Retina (tissue), 1 donor: Measurements from ENCODE around the gene FADS2.

Experiments used
- DNase-seq: peaks from one replicate; pipeline ENCODE4 v3.0.0-alpha.2; 2016

The FADS2 gene

GRCh38 chr11:61851113-61851899 is 23.2 kb downstream of the FADS2 start:
- no peak for DNase-seq

GRCh38 chr11:61851900-61852295 is 23.8 kb downstream of the FADS2 start:
- DNase-seq = no peak

- DNase-seq = no peak
These were observed 25.6 kb downstream of the FADS2 start for GRCh38 chr11:61853698-61854169.

- DNase-seq = no peak
These were observed 26.3 kb downstream of the FADS2 start for GRCh38 chr11:61854206-61854895.

DNA sequence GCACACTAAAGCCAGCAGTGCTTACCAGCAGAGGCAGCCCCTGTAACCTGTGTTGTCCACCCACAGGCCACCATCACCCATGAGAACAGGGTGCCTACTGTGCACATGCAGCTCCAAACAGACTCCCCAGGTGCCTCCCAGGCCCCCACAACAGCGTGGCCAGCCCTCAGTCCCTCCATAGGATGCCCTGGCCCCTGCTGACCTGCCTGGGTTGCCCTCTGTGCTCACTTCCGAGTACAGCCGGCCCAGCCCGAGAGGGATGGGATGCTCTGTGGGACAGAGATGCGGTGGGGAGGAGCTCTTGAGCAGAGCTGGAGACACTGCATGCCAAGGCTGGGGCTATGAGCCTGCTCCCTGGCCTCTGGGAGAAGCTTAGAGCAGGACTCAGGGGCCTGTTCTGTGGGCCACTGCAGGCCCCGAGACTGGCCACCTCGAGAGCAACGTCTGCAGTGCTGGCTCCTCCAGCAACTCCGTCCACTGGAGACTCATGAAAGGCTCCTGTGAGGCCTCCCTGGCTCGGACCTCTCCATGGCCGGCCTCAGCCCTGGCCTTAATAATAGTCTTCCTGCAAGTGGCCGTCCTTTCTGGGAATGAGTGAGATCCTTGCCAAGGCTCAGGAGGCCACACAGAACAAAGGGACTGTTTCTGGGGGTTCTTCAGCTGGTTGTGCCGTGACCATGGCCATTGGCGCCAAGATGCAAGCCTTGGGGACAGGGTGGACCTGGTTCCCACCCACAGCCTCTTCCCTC is 27.0 kb downstream of the FADS2 start:
- DNase-seq = no peak

GRCh38 chr11:61855939-61856680 is 28.0 kb downstream of the FADS2 start:
- no peak for DNase-seq

DNA sequence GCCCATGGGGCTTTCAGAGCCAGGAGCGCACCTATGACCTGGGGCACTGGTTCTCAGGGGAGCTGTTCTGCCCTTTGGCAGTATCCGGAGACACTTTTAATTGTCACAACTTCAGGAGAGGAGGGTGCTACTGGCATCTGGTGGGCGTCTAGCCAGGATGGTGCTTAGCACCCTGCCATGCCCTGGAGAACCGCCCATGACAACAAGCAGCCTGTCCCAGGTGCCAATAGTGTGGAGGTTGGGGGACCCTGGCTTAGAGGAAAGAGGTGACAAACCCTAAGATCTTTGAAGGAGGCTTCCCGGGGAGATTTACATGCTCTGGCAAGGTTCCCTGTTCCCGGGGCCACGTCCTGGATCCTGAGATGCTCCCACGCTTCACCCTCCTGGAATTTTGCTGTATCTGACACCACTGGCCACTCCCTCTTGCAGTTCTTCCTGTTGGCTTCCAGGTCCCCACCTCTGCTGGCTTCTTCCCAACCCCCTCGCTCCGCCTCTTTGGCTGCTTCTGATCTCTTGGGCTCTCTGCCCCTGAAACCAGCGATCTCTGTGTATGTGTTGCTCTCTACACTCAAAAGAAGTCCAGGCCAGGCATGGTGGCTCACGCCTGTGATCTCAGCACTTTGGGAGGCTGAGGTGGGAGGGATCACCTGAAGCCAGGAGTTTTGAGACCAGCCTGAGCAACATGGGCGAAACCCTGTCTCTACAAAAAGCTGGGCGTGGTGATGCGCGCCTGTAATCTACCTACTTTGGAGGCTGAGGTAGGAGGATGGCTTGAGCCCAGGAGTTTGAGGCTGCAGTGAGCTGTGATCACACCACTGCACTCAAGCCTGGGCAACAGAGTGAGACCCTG is 32.2 kb downstream of the FADS2 start:
- no peak for DNase-seq

GRCh38 chr11:61861634-61862033 is 33.5 kb downstream of the FADS2 start:
- no peak for DNase-seq

DNA sequence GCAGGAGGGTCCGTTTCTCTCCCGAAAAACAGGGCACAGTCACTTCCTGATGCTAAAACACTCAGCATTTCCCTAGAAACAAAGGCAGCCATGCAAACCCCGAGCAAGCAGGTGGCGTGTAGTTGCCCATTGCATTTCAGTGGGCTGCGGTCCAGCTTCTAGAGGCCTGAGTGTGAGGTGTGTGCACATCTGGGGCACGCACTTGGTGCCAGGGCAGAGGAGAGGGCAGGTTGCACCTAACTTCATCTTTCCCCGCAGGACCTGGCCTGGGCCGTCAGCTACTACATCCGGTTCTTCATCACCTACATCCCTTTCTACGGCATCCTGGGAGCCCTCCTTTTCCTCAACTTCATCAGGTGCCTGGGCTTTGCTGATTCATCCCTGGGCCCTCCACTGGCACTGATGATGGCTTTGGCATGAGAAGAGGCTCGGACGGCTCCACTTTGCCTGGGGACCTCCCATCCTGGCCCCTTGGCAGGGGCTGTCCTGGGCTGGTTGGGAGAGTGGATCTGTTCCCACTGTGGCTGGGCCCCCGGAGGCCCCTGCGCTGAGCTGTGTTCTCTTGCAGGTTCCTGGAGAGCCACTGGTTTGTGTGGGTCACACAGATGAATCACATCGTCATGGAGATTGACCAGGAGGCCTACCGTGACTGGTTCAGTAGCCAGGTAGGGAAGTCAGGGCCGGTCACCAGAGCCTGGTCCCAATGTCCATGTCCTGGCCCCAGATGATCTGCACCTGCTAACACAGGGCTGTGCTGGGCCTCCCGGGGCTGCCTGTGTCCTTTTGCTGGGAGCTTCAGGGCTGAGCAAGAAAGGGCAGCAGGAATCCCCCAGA is 34.8 kb downstream of the FADS2 start:
- DNase-seq = no peak

DNA sequence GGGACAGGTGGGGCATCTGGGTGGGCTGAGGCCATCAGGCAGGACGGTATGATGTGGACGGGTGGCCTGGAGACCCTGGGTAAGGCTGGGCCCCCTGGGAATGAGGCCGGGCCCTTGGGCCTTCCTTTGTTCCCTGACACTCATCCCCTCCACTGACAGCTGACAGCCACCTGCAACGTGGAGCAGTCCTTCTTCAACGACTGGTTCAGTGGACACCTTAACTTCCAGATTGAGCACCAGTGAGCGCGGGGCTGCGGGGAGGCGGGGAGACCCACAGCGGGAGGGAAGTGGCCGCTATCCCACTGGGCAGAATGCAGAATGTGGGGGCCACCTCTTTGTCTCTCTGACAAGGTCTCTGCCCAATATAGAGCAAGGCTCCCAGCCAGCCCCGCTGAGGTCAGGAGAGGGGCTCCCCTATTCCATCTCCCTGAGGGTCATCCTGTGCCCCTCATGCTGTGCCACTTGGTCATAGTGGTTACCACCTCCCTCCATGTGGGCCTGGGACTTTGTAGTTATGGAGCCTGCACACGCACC is 35.5 kb downstream of the FADS2 start:
- no peak for DNase-seq

- no peak for DNase-seq
These were observed 37.0 kb downstream of the FADS2 start for GRCh38 chr11:61864814-61865775.

GRCh38 chr11:61866231-61866957 is 38.3 kb downstream of the FADS2 start:
- no peak for DNase-seq

DNA sequence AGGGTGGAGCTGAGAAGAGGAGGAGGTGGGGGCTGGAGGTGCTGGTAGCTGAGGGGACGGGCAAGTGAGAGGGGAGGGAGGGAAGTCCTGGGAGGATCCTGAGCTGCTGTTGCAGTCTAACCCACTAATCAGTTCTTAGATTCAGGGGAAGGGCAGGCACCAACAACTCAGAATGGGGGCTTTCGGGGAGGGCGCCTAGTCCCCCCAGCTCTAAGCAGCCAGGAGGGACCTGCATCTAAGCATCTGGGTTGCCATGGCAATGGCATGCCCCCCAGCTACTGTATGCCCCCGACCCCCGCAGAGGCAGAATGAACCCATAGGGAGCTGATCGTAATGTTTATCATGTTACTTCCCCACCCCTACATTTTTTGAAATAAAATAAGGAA is 38.9 kb downstream of the FADS2 start:
- DNase-seq = no peak

DNA sequence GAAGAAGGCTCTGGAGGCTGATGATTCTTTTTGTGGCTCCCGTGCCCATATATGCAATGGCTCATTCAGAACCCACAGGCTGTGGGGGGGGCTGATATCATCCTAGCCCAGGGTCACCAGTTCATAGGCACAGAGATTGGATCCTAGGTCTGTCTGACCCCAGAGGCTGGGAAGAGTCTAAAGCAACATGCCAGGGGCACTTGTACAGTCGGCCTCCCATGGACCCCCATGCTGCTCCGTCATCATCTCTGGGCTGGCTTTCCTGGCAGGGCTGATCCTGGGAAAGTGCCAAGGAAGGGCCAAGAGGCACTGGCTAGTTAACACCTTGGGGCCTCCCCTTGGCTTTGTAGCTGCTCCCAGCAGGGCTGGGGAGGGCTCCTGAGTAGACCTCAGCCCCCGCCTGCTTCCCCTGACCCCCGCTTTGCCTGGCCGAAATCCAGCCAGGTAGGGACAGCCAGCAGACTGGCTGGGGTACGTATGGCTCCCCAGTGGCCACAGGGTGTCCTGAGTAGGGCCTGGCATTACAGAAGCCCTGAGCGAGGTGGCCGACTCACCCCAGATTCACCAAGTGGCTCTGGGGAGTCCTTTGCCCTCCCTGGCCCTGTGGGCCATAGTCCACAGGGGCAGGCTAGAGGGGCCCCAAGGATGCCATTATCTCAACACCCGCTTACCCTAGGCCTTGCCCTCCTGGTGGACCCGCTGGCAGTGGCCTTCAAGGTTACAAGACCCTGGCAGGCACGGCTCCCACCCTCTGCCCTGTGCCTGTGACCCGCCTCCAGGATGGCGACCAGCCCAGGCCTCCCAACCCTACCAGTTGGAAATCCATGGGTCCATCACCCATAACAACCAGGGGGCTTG is 40.7 kb downstream of the FADS2 start:
- no peak for DNase-seq

GRCh38 chr11:61869429-61869707 is 41.3 kb downstream of the FADS2 start:
- DNase-seq = no peak

DNA sequence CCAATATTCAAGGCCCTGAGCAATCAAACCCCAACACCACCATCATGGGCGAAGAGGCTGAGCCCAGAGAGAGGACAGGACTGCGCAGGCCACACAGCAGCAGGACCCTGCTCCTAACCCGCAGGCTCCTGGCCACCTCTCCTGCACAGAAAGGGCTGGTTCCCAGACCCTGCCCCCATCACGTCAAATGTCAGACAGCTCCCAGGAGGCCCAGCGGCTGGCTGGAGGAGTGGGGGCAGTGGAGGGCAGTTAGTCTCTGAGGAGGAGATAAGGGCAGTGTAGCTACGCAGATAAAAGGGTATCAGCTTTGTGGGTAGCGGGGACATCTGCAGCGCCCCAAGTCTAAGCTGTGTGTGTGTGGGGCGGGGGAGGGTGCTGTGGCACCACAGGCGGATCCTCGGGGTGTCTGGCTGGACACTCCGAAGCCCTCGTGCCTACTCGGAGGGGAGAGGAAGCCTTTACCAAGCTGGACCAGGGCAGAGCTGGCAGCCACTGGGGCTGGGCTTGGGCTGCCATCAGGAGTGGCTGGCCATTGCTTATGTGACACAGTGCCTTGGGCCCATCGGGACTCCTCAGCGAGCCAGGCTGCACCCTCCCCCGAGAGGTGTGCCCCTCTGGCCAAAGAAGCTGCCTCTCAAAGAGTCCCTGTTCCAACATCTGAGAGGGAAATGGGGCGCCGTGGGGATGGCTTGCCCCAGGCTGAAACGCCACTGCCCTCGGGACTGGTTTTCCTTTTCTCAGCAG is 41.8 kb downstream of the FADS2 start:
- DNase-seq = peak; percentile 59

DNA sequence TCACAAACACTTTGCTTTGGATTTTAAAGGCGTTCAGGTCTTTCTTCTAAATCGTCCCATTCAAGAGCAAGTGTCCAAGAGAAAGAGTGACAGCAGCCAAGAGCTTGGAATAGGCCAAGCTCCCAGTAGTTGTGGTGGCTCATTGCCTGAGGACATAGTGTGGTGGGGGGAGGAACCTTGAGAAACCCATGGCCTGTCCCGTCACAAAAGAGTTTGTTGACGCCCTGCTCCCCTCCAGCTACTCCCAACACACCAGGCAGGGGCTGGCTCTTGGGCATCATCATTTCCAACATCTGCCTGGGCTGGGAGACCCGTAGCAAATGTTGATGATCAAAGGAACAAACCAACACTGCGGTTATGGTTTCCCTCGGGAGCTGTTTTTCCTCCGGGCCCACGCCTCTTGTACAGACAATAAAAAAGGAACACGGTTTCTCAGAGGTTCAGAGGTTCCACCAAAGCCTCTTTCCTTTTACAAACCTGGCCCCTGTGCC is 42.5 kb downstream of the FADS2 start:
- DNase-seq = no peak
